Hepatocyte (in vitro differentiated cells): ENCODE data around the gene WDFY4. TPM values are rescaled to one million over a fixed set of nuclear protein-coding genes. Genes with fewer than 3 reads are reported as not detected.

ENCODE experiments used
- DNase-seq: peaks from one replicate; pipeline ENCODE4 v3.0.0-alpha.2; 2016; ENCODE audit warnings: low spot score
- H2AFZ ChIP-seq: fragments of 200-600 bp; sonication (generic); 2 replicates; pipeline ENCODE4 v1.6.0; 2016; ENCODE audit warnings: antibody characterized with exemption, mild to moderate bottlenecking
- H3K27ac ChIP-seq: fragments of 200-600 bp; sonication (generic); 2 replicates; pipeline ENCODE4 v1.5.1; 2016; ENCODE audit warnings: mild to moderate bottlenecking
- H3K27me3 ChIP-seq: fragments of 200-600 bp; sonication (generic); 2 replicates; pipeline ENCODE4 v1.6.1; 2016
- H3K36me3 ChIP-seq: fragments of 200-600 bp; sonication (generic); replicated peaks from 2 replicates; pipeline ENCODE4 v1.5.1; 2016; ENCODE audit warnings: low read depth; ENCODE audit not compliant: insufficient read depth
- H3K4me1 ChIP-seq: fragments of 200-600 bp; sonication (generic); 2 replicates; pipeline ENCODE4 v1.5.1; 2016; ENCODE audit warnings: mild to moderate bottlenecking, moderate library complexity; ENCODE audit not compliant: insufficient read depth
- H3K4me2 ChIP-seq: fragments of 200-600 bp; sonication (generic); 2 replicates; pipeline ENCODE4 v1.6.0; 2016
- H3K4me3 ChIP-seq: fragments of 200-600 bp; sonication (generic); 2 replicates; pipeline ENCODE4 v1.5.1; 2016; ENCODE audit warnings: mild to moderate bottlenecking
- H3K79me2 ChIP-seq: fragments of 200-600 bp; sonication (generic); 2 replicates; pipeline ENCODE4 v1.6.0; 2017; ENCODE audit warnings: mild to moderate bottlenecking
- H3K9me2 ChIP-seq: fragments of 200-600 bp; sonication (generic); replicated peaks from 2 replicates; pipeline ENCODE4 v1.6.0; 2017; ENCODE audit warnings: mild to moderate bottlenecking; ENCODE audit not compliant: insufficient read depth
- H3K9me3 ChIP-seq: fragments of 200-600 bp; sonication (generic); 2 replicates; pipeline ENCODE4 v1.5.1; 2016; ENCODE audit warnings: low read depth, mild to moderate bottlenecking
- H4K20me1 ChIP-seq: fragments of 200-600 bp; sonication (generic); 2 replicates; pipeline ENCODE4 v1.6.0; 2016; ENCODE audit warnings: mild to moderate bottlenecking; ENCODE audit not compliant: insufficient read depth, poor library complexity, severe bottlenecking
- CTCF ChIP-seq: fragments of 200-600 bp; sonication (generic); IDR thresholded peaks from 2 replicates; pipeline ENCODE4 v1.5.1; 2016; ENCODE audit warnings: antibody characterized with exemption, mild to moderate bottlenecking; ENCODE audit not compliant: poor library complexity
- EZH2 ChIP-seq: fragments of 200-600 bp; sonication (generic); IDR thresholded peaks from 2 replicates; pipeline ENCODE4 v1.6.1; 2016; ENCODE audit warnings: antibody characterized with exemption, mild to moderate bottlenecking, borderline replicate concordance
- EZH2phosphoT487 ChIP-seq: fragments of 200-600 bp; sonication (generic); IDR thresholded peaks from one replicate; pipeline ENCODE4 v1.6.1; 2018; ENCODE audit warnings: antibody characterized with exemption, mild to moderate bottlenecking, low read depth, moderate library complexity; ENCODE audit not compliant: unreplicated experiment, severe bottlenecking
- WGBS: methylation state at CpG from one replicate; pipeline ENCODE4 v1.1.6; 2016; ENCODE audit warnings: low lambda C conversion rate; ENCODE audit errors: missing lambda C conversion rate; 5-methylcytosine and 5-hydroxymethylcytosine counted together
- polyA plus RNA-seq: library from polyadenylated mRNA; unstranded; fragments of >200 nt; fragmentation: Nextera tagmentation; extraction: Ambion mirVana; gene quantifications from 2 replicates; pipeline ENCODE4 v1.2.1, GENCODE V29; 2016
- total RNA-seq: library from RNA; depleted of rRNA; stranded (reverse); fragments of >200 nt; gene quantifications from 2 replicates; pipeline ENCODE4 v1.2.3, GENCODE V29; 2014

The WDFY4 gene
- total and polyA plus RNA-seq, 2 experiments from 2014 or later, result 0.43 to 0.91 TPM

GRCh38 chr10:48677625-48678024 lies 7.0 kb upstream of the WDFY4 start:
- H3K4me1 ChIP-seq, result no peaks in the 10 kb centered on the region
- H2AFZ ChIP-seq, result no peak overlapping the region
- no peaks in the 10 kb centered on the region for H4K20me1 ChIP-seq
- no peak overlapping the region for H3K4me3 ChIP-seq
- no peak overlapping the region for H3K4me2 ChIP-seq
- no peaks in the 10 kb centered on the region for H3K9me2 ChIP-seq
- H3K27ac ChIP-seq, result no peak overlapping the region
- DNase-seq, result no peak
- no peaks in the 10 kb centered on the region for H3K79me2 ChIP-seq
- TF ChIP-seq EZH2phosphoT487, result no peak
- TF ChIP-seq CTCF, result no peak
- no peak for TF ChIP-seq EZH2
- 75% methylated on average over 2 of the region's 2 CpGs for WGBS
- no peaks in the 10 kb centered on the region for H3K9me3 ChIP-seq
- H3K36me3 ChIP-seq, result no peaks in the 10 kb centered on the region
- no peaks in the 10 kb centered on the region for H3K27me3 ChIP-seq

- WGBS, result 100% methylated on average over 1 of the region's 1 CpG
- H3K9me3 ChIP-seq, result no peaks in the 10 kb centered on the region
These were observed 6.6 kb upstream of the WDFY4 start for GRCh38 chr10:48678041-48678440.

GRCh38 chr10:48681740-48682139 lies 2.9 kb upstream of the WDFY4 start:
- WGBS, result 92% methylated on average over 3 of the region's 3 CpGs
- DNase-seq, result peak; percentile 0

More at GRCh38 chr10:48678041-48678440, 6.6 kb upstream of the WDFY4 start:
- no peaks in the 10 kb centered on the region for H3K79me2 ChIP-seq
- H3K4me2 ChIP-seq, result no peak overlapping the region
- H3K27me3 ChIP-seq, result no peaks in the 10 kb centered on the region
- H3K4me1 ChIP-seq, result no peaks in the 10 kb centered on the region
- no peak overlapping the region for H3K4me3 ChIP-seq
- no peak overlapping the region for H2AFZ ChIP-seq
- TF ChIP-seq EZH2phosphoT487 (no peak), EZH2 (no peak), CTCF (no peak)
- no peaks in the 10 kb centered on the region for H3K36me3 ChIP-seq
- H3K9me2 ChIP-seq, result no peaks in the 10 kb centered on the region
- H3K27ac ChIP-seq, result no peak overlapping the region
- DNase-seq, result no peak
- no peaks in the 10 kb centered on the region for H4K20me1 ChIP-seq

More at GRCh38 chr10:48681740-48682139, 2.9 kb upstream of the WDFY4 start:
- H3K36me3 ChIP-seq, result no peaks in the 10 kb centered on the region
- no peak for TF ChIP-seq EZH2phosphoT487
- no peak for TF ChIP-seq CTCF
- TF ChIP-seq EZH2, result no peak
- H4K20me1 ChIP-seq, result no peaks in the 10 kb centered on the region
- no peak overlapping the region for H2AFZ ChIP-seq
- no peaks in the 10 kb centered on the region for H3K79me2 ChIP-seq
- H3K4me3 ChIP-seq, result no peak overlapping the region
- H3K27ac ChIP-seq, result no peak overlapping the region
- H3K9me2 ChIP-seq, result no peaks in the 10 kb centered on the region
- H3K4me1 ChIP-seq, result no peaks in the 10 kb centered on the region
- no peaks in the 10 kb centered on the region for H3K9me3 ChIP-seq
- no peak overlapping the region for H3K4me2 ChIP-seq
- H3K27me3 ChIP-seq, result no peaks in the 10 kb centered on the region
